Rectal smooth muscle tissue (tissue), 1 donor: ENCODE results near the gene LRIT1.

Experiments
- H3K27ac ChIP-seq: one replicate; pipeline ENCODE4 v1.7.0; 2013; ENCODE audit warnings: low read depth, low read length, inconsistent platforms
- H3K27me3 ChIP-seq: one replicate; pipeline ENCODE4 v1.7.0; 2013; ENCODE audit warnings: low read length; ENCODE audit not compliant: control insufficient read depth, insufficient read depth
- H3K36me3 ChIP-seq: one replicate; pipeline ENCODE4 v1.7.0; 2013; ENCODE audit warnings: low read length; ENCODE audit not compliant: control insufficient read depth, insufficient read depth
- H3K4me1 ChIP-seq: one replicate; pipeline ENCODE4 v1.7.0; 2013; ENCODE audit warnings: low read length; ENCODE audit not compliant: control insufficient read depth, insufficient read depth
- H3K4me3 ChIP-seq: one replicate; pipeline ENCODE4 v1.7.0; 2013; ENCODE audit warnings: low read length
- H3K9ac ChIP-seq: one replicate; pipeline ENCODE4 v1.7.0; 2013; ENCODE audit warnings: low read length

The LRIT1 gene

GRCh38 chr10:84263716-84264115 is 22.4 kb upstream of the LRIT1 start:
- no peaks in the 10 kb centered on the region for H3K4me1 ChIP-seq
- no peaks in the 10 kb centered on the region for H3K27me3 ChIP-seq

GRCh38 chr10:84262190-84262956 is 21.0 kb upstream of the LRIT1 start:
- Histone ChIP-seq H3K4me1 (no peaks in the 10 kb centered on the region), H3K36me3 (no peaks in the 10 kb centered on the region), H3K27me3 (no peaks in the 10 kb centered on the region), H3K4me3 (no peak overlapping the region), H3K9ac (no peak overlapping the region), H3K27ac (no peak overlapping the region)

More at GRCh38 chr10:84263716-84264115, 22.4 kb upstream of the LRIT1 start:
- Histone ChIP-seq H3K27ac (no peak overlapping the region), H3K36me3 (no peaks in the 10 kb centered on the region), H3K4me3 (no peak overlapping the region), H3K9ac (no peak overlapping the region)

GRCh38 chr10:84261236-84261915 is 20.0 kb upstream of the LRIT1 start:
- no peak overlapping the region for H3K9ac ChIP-seq
- H3K4me1 ChIP-seq = no peaks in the 10 kb centered on the region
- no peak overlapping the region for H3K4me3 ChIP-seq
- no peaks in the 10 kb centered on the region for H3K27me3 ChIP-seq
- no peaks in the 10 kb centered on the region for H3K36me3 ChIP-seq
- no peak overlapping the region for H3K27ac ChIP-seq

GRCh38 chr10:84258034-84258695 is 16.8 kb upstream of the LRIT1 start:
- Histone ChIP-seq H3K4me1 (no peaks in the 10 kb centered on the region), H3K4me3 (no peak overlapping the region), H3K9ac (no peak overlapping the region), H3K36me3 (no peaks in the 10 kb centered on the region), H3K27me3 (no peaks in the 10 kb centered on the region), H3K27ac (no peak overlapping the region)

GRCh38 chr10:84257343-84258020 is 16.1 kb upstream of the LRIT1 start:
- Histone ChIP-seq H3K4me3 (no peak overlapping the region), H3K4me1 (no peaks in the 10 kb centered on the region), H3K36me3 (no peaks in the 10 kb centered on the region), H3K27me3 (no peaks in the 10 kb centered on the region), H3K9ac (no peak overlapping the region), H3K27ac (no peak overlapping the region)

- no peak overlapping the region for H3K27ac ChIP-seq
- no peak overlapping the region for H3K9ac ChIP-seq
- H3K36me3 ChIP-seq = no peaks in the 10 kb centered on the region
- no peaks in the 10 kb centered on the region for H3K4me1 ChIP-seq
- H3K4me3 ChIP-seq = no peak overlapping the region
- H3K27me3 ChIP-seq = no peaks in the 10 kb centered on the region
These were observed 15.4 kb upstream of the LRIT1 start for GRCh38 chr10:84256510-84257342.

GRCh38 chr10:84254552-84255478 is 13.5 kb upstream of the LRIT1 start:
- no peaks in the 10 kb centered on the region for H3K36me3 ChIP-seq
- H3K4me1 ChIP-seq = no peaks in the 10 kb centered on the region
- H3K9ac ChIP-seq = no peak overlapping the region
- H3K27ac ChIP-seq = no peak overlapping the region
- no peaks in the 10 kb centered on the region for H3K27me3 ChIP-seq
- H3K4me3 ChIP-seq = no peak overlapping the region

GRCh38 chr10:84248794-84249193 is 7.4 kb upstream of the LRIT1 start:
- H3K27me3 ChIP-seq = no peaks in the 10 kb centered on the region
- H3K36me3 ChIP-seq = no peaks in the 10 kb centered on the region
- no peak overlapping the region for H3K4me3 ChIP-seq
- H3K9ac ChIP-seq = no peak overlapping the region
- H3K4me1 ChIP-seq = no peaks in the 10 kb centered on the region
- H3K27ac ChIP-seq = no peak overlapping the region

GRCh38 chr10:84247496-84247895 is 6.2 kb upstream of the LRIT1 start:
- H3K4me1 ChIP-seq = no peaks in the 10 kb centered on the region
- no peak overlapping the region for H3K9ac ChIP-seq
- no peaks in the 10 kb centered on the region for H3K36me3 ChIP-seq
- H3K27me3 ChIP-seq = no peaks in the 10 kb centered on the region
- no peak overlapping the region for H3K27ac ChIP-seq
- H3K4me3 ChIP-seq = no peak overlapping the region

GRCh38 chr10:84244651-84245270 is 3.4 kb upstream of the LRIT1 start, which contains the start of gene RGR:
Gene RGR, plus strand, starts transcription at chr10:84245053. Its CDS starts 38 bp downstream, at chr10:84245091.
- Histone ChIP-seq H3K36me3 (no peaks in the 10 kb centered on the region), H3K27ac (no peak within 1 kb of the TSS), H3K4me1 (no peaks in the 10 kb centered on the region), H3K27me3 (no peaks in the 10 kb centered on the region), H3K9ac (no peak within 1 kb of the TSS), H3K4me3 (no peak within 1 kb of the TSS)
